ENCODE data around the gene TLK1. TPM values are rescaled to one million over a fixed set of nuclear protein-coding genes. Genes with fewer than 3 reads are reported as not detected.

The TLK1 gene
- total RNA-seq, 2 donors from 2014 or later = 85.4 to 85.8 TPM

- DNase-seq = peak; percentile 77
- Mint-ChIP-seq H3K4me3 (peak overlapping the region; percentile 43), H3K27ac (no peak overlapping the region), H3K9me3 (no peaks in the 10 kb centered on the region), H3K36me3 (ENCODE audit: low read depth) (peaks cover 2% of the 10 kb centered on the region), H3K4me1 (peaks cover 51% of the 10 kb centered on the region), H3K27me3 (ENCODE audit: insufficient read depth) (no peaks in the 10 kb centered on the region)
- H3K9me3 ChIP-seq (ENCODE audit: control insufficient read depth, low read length) = no peaks in the 10 kb centered on the region
- H3K9ac ChIP-seq (ENCODE audit: extremely low read depth, low read length, poor library complexity, severe bottlenecking) = no peak overlapping the region
- H3K36me3 ChIP-seq (ENCODE audit: control insufficient read depth, insufficient read depth, low read length) = peaks cover 2% of the 10 kb centered on the region
- TF ChIP-seq CTCF (conservative IDR thresholded peaks at IDR 0.05) = no peak
- peaks cover 5% of the 10 kb centered on the region for H3K4me1 ChIP-seq (ENCODE audit: control insufficient read depth, insufficient read depth, low read length)
- no peaks in the 10 kb centered on the region for H3K27me3 ChIP-seq (ENCODE audit: control insufficient read depth, insufficient read depth, low read length, poor library complexity, severe bottlenecking)
- no peak overlapping the region for H3K4me3 ChIP-seq (ENCODE audit: low read length)
- H3K27ac ChIP-seq (ENCODE audit: low read depth, low read length) = no peak overlapping the region
- 84 to 86% methylated on average over 5 to 11 of the region's 11 CpGs for WGBS, 2 experiments (ENCODE audit: insufficient coverage in 1 of 2, insufficient read length in 1 of 2)
These were observed 186.2 kb downstream of the TLK1 start for GRCh38 chr2:170974304-170974993.

- peak; percentile 90 for DNase-seq
- Histone ChIP-seq H3K36me3 (ENCODE audit: control insufficient read depth, insufficient read depth, low read length) (peaks cover 7% of the 10 kb centered on the region), H3K27me3 (ENCODE audit: control insufficient read depth, insufficient read depth, low read length, poor library complexity, severe bottlenecking) (no peaks in the 10 kb centered on the region), H3K27ac (ENCODE audit: low read depth, low read length) (no peak overlapping the region), H3K4me3 (ENCODE audit: low read length) (peak overlapping the region; percentile 66), H3K4me1 (ENCODE audit: control insufficient read depth, insufficient read depth, low read length) (peaks cover 5% of the 10 kb centered on the region), H3K9ac (ENCODE audit: extremely low read depth, low read length, poor library complexity, severe bottlenecking) (peak overlapping the region; percentile 25), H3K9me3 (ENCODE audit: control insufficient read depth, low read length) (no peaks in the 10 kb centered on the region)
- Mint-ChIP-seq H3K27ac (peak overlapping the region; percentile 39), H3K4me1 (peaks cover 49% of the 10 kb centered on the region), H3K27me3 (ENCODE audit: insufficient read depth) (no peaks in the 10 kb centered on the region), H3K9me3 (no peaks in the 10 kb centered on the region), H3K36me3 (ENCODE audit: low read depth) (peaks cover 4% of the 10 kb centered on the region), H3K4me3 (peak overlapping the region; percentile 43)
- peak; percentile 97 for TF ChIP-seq CTCF (conservative IDR thresholded peaks at IDR 0.05)
- 38 to 45% methylated on average over 14 to 67 of the region's 67 CpGs for WGBS, 2 experiments (ENCODE audit: insufficient coverage in 1 of 2, insufficient read length in 1 of 2)
These were observed 187.0 kb downstream of the TLK1 start for GRCh38 chr2:170973492-170974303.

- no peak for DNase-seq
- peaks cover 46% of the 10 kb centered on the region for H3K4me1 Mint-ChIP-seq
- H3K27me3 ChIP-seq (ENCODE audit: control insufficient read depth, insufficient read depth, low read length, poor library complexity, severe bottlenecking) = no peaks in the 10 kb centered on the region
- WGBS, 2 experiments (ENCODE audit: insufficient coverage in 1 of 2, insufficient read length in 1 of 2) = 35 to 75% methylated on average over 2 to 12 of the region's 12 CpGs
- H3K4me3 Mint-ChIP-seq = peak overlapping the region; percentile 43
- H3K4me1 ChIP-seq (ENCODE audit: control insufficient read depth, insufficient read depth, low read length) = peaks cover 5% of the 10 kb centered on the region
- H3K36me3 Mint-ChIP-seq (ENCODE audit: low read depth) = peaks cover 10% of the 10 kb centered on the region
- H3K27ac ChIP-seq (ENCODE audit: low read depth, low read length) = no peak overlapping the region
- H3K9me3 Mint-ChIP-seq = no peaks in the 10 kb centered on the region
- H3K36me3 ChIP-seq (ENCODE audit: control insufficient read depth, insufficient read depth, low read length) = peaks cover 12% of the 10 kb centered on the region
- H3K27me3 Mint-ChIP-seq (ENCODE audit: insufficient read depth) = no peaks in the 10 kb centered on the region
- H3K4me3 ChIP-seq (ENCODE audit: low read length) = peak overlapping the region; percentile 66
- TF ChIP-seq CTCF (conservative IDR thresholded peaks at IDR 0.05) = no peak
- no peak overlapping the region for H3K9ac ChIP-seq (ENCODE audit: extremely low read depth, low read length, poor library complexity, severe bottlenecking)
- H3K27ac Mint-ChIP-seq = peak overlapping the region; percentile 39
- no peaks in the 10 kb centered on the region for H3K9me3 ChIP-seq (ENCODE audit: control insufficient read depth, low read length)
These were observed 187.5 kb downstream of the TLK1 start for GRCh38 chr2:170973225-170973491.

Data from endodermal cell (in vitro differentiated cells).